ENCODE measurements around the gene TIGD1. TPM values are rescaled to one million over a fixed set of nuclear protein-coding genes. Genes with fewer than 3 reads are reported as not detected.

TIGD1 gene
- total RNA-seq, 1 experiment from 2014 or later = 5.1 TPM

GRCh38 chr2:232539298-232540231 lies 10.8 kb downstream of the TIGD1 start, which contains the start of gene CHRNG:
CHRNG (plus strand) TSS chr2:232539692; CDS start chr2:232539748, 56 bp downstream.
- ATAC-seq (no peak), DNase-seq (ENCODE audit: low read depth, low spot score) (no peak)
- Histone ChIP-seq H3K9me3 (ENCODE audit: control insufficient read depth, insufficient read depth, low read depth, low read length) (no peaks in the 10 kb centered on the region; the same call in 1 of the 2 replicates), H3K4me3 (ENCODE audit: low read depth in 2 of 2, low read length in 2 of 2) (no peak within 1 kb of the TSS), H3K4me1 (ENCODE audit: control insufficient read depth, insufficient read depth, low read length) (no peaks in the 10 kb centered on the region), H3K36me3 (ENCODE audit: control insufficient read depth, insufficient read depth, low read length) (no peaks in the 10 kb centered on the region), H3K27ac (ENCODE audit: low read length) (no peak within 1 kb of the TSS), H3K27me3 (ENCODE audit: control insufficient read depth, insufficient read depth, low read length) (no peaks in the 10 kb centered on the region)
- in situ Hi-C loops (cut with HindIII; ENCODE audit: low pct_unique_long_range_greater_than_20kb, low sequenced_read_pairs) (no loop called here), intact Hi-C loops (cut with micrococcal nuclease; ENCODE audit: unreplicated experiment) (no loop called here)
- TF ChIP-seq SIN3A (IDR thresholded peaks at IDR 0.05; ENCODE audit: borderline replicate concordance, insufficient read depth, low read depth, low read length) = no peak
- no peak for TF ChIP-seq POLR2AphosphoS5 (IDR thresholded peaks at IDR 0.05; ENCODE audit: low read depth, low read length)
- no peak for TF ChIP-seq TCF7L2 (IDR thresholded peaks at IDR 0.05; ENCODE audit: low read depth, low read length)
- TF ChIP-seq, protein P1, sequence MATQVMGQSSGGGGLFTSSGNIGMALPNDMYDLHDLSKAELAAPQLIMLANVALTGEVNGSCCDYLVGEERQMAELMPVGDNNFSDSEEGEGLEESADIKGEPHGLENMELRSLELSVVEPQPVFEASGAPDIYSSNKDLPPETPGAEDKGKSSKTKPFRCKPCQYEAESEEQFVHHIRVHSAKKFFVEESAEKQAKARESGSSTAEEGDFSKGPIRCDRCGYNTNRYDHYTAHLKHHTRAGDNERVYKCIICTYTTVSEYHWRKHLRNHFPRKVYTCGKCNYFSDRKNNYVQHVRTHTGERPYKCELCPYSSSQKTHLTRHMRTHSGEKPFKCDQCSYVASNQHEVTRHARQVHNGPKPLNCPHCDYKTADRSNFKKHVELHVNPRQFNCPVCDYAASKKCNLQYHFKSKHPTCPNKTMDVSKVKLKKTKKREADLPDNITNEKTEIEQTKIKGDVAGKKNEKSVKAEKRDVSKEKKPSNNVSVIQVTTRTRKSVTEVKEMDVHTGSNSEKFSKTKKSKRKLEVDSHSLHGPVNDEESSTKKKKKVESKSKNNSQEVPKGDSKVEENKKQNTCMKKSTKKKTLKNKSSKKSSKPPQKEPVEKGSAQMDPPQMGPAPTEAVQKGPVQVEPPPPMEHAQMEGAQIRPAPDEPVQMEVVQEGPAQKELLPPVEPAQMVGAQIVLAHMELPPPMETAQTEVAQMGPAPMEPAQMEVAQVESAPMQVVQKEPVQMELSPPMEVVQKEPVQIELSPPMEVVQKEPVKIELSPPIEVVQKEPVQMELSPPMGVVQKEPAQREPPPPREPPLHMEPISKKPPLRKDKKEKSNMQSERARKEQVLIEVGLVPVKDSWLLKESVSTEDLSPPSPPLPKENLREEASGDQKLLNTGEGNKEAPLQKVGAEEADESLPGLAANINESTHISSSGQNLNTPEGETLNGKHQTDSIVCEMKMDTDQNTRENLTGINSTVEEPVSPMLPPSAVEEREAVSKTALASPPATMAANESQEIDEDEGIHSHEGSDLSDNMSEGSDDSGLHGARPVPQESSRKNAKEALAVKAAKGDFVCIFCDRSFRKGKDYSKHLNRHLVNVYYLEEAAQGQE (IDR thresholded peaks at IDR 0.05; ENCODE audit: insufficient read depth in 1 of 2, low read depth in 2 of 2, low read length in 1 of 2) = no peak
- TF ChIP-seq, protein P2, sequence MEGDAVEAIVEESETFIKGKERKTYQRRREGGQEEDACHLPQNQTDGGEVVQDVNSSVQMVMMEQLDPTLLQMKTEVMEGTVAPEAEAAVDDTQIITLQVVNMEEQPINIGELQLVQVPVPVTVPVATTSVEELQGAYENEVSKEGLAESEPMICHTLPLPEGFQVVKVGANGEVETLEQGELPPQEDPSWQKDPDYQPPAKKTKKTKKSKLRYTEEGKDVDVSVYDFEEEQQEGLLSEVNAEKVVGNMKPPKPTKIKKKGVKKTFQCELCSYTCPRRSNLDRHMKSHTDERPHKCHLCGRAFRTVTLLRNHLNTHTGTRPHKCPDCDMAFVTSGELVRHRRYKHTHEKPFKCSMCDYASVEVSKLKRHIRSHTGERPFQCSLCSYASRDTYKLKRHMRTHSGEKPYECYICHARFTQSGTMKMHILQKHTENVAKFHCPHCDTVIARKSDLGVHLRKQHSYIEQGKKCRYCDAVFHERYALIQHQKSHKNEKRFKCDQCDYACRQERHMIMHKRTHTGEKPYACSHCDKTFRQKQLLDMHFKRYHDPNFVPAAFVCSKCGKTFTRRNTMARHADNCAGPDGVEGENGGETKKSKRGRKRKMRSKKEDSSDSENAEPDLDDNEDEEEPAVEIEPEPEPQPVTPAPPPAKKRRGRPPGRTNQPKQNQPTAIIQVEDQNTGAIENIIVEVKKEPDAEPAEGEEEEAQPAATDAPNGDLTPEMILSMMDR (IDR thresholded peaks at IDR 0.05) = no peak
- BruUV-seq (replicated peaks) = no TSS peak
- CTCF ChIA-PET = no interaction called here
- POLR2A ChIA-PET = interaction anchor here (0.6 kb wide), 1 partner anchor 143 kb away, joined by 4 read pairs; no protein-coding TSS in a partner anchor

DNA sequence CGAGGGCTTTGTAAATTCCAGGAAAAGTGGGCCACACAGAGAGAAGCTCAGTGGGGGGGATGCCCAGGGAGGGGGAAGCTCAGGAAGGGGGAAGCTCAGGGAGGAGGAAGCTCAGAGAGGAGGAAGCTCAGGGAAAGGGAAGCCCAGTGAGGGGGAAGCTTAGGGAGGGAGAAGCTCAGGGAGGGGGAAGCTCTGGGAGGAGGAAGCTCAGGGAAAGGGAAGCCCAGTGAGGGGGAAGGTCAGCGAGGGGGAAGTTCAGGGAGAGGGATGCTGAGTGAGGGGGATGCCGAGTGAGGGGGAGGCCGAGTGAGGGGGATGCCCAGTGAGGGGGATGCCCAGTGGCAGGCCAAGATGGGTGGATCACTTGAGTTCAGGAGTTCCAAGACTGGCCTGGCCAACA lies 11.7 kb downstream of the TIGD1 start:
- Histone ChIP-seq H3K27ac (ENCODE audit: low read length) (no peak overlapping the region), H3K27me3 (ENCODE audit: control insufficient read depth, insufficient read depth, low read length) (no peaks in the 10 kb centered on the region), H3K4me3 (ENCODE audit: low read depth in 2 of 2, low read length in 2 of 2) (no peak overlapping the region), H3K4me1 (ENCODE audit: control insufficient read depth, insufficient read depth, low read length) (no peaks in the 10 kb centered on the region), H3K36me3 (ENCODE audit: control insufficient read depth, insufficient read depth, low read length) (no peaks in the 10 kb centered on the region), H3K9me3 (ENCODE audit: control insufficient read depth, insufficient read depth, low read depth, low read length) (no peaks in the 10 kb centered on the region; the same call in 1 of the 2 replicates)
- ChIA-PET CTCF (no interaction called here), POLR2A (interaction anchor here (0.6 kb wide), 3 partner anchors 12 to 577 kb away, joined by 10 to 20 read pairs (median 19); no protein-coding TSS in a partner anchor)
- BruUV-seq (replicated peaks) = no TSS peak
- TF ChIP-seq SIN3A (IDR thresholded peaks at IDR 0.05; ENCODE audit: borderline replicate concordance, insufficient read depth, low read depth, low read length) = no peak
- TF ChIP-seq, protein P1 (IDR thresholded peaks at IDR 0.05; ENCODE audit: insufficient read depth in 1 of 2, low read depth in 2 of 2, low read length in 1 of 2) = no peak
- TF ChIP-seq TCF7L2 (IDR thresholded peaks at IDR 0.05; ENCODE audit: low read depth, low read length) = no peak
- TF ChIP-seq, protein P2 (IDR thresholded peaks at IDR 0.05) = no peak
- no peak for TF ChIP-seq POLR2AphosphoS5 (IDR thresholded peaks at IDR 0.05; ENCODE audit: low read depth, low read length)
- ATAC-seq (no peak), DNase-seq (ENCODE audit: low read depth, low spot score) (no peak)
- intact Hi-C loops (cut with micrococcal nuclease; ENCODE audit: unreplicated experiment) = no loop called here
- in situ Hi-C loops (cut with HindIII; ENCODE audit: low pct_unique_long_range_greater_than_20kb, low sequenced_read_pairs) = no loop called here
